ENCODE measurements around the gene OSBPL7.

The OSBPL7 gene

DNA sequence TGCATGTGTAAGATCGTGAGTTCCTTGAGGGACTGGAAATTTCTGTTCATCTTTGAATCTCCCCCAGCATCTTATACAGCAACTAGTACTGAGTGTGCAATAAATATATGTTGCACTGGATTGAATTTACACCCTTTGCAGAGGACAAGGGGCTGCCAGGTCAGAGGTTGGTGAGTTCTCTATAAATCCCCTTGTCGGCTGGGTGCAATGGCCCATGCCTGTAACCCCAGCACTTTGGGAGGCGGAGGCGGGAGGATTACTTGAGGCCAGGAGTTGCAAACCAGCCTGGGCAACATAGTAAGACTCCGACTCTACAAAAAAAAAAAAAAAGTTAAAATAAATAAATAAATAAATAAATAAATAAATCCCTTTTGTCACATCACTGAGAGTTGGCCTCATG lies 38.8 kb upstream of the OSBPL7 start:
- no peaks in the 10 kb centered on the region for H3K36me3 ChIP-seq (ENCODE audit: control insufficient read depth, insufficient read depth, low read length)
- H3K9ac ChIP-seq: no peak overlapping the region
- TF ChIP-seq, protein P1, sequence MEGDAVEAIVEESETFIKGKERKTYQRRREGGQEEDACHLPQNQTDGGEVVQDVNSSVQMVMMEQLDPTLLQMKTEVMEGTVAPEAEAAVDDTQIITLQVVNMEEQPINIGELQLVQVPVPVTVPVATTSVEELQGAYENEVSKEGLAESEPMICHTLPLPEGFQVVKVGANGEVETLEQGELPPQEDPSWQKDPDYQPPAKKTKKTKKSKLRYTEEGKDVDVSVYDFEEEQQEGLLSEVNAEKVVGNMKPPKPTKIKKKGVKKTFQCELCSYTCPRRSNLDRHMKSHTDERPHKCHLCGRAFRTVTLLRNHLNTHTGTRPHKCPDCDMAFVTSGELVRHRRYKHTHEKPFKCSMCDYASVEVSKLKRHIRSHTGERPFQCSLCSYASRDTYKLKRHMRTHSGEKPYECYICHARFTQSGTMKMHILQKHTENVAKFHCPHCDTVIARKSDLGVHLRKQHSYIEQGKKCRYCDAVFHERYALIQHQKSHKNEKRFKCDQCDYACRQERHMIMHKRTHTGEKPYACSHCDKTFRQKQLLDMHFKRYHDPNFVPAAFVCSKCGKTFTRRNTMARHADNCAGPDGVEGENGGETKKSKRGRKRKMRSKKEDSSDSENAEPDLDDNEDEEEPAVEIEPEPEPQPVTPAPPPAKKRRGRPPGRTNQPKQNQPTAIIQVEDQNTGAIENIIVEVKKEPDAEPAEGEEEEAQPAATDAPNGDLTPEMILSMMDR (IDR thresholded peaks at IDR 0.05): no peak
- H3K4me3 ChIP-seq (ENCODE audit: low read depth, low read length): no peak overlapping the region
- no peaks in the 10 kb centered on the region for H3K4me1 ChIP-seq
- H3K9me3 ChIP-seq (ENCODE audit: control insufficient read depth, low read length): no peaks in the 10 kb centered on the region
- H3K4me2 ChIP-seq (ENCODE audit: low read length): no peak overlapping the region
- H3K27me3 ChIP-seq (ENCODE audit: control insufficient read depth, insufficient read depth, low read length): no peaks in the 10 kb centered on the region
- no peak overlapping the region for H2AFZ ChIP-seq
- no peak overlapping the region for H3K27ac ChIP-seq
- H3K79me2 ChIP-seq: no peaks in the 10 kb centered on the region

DNA sequence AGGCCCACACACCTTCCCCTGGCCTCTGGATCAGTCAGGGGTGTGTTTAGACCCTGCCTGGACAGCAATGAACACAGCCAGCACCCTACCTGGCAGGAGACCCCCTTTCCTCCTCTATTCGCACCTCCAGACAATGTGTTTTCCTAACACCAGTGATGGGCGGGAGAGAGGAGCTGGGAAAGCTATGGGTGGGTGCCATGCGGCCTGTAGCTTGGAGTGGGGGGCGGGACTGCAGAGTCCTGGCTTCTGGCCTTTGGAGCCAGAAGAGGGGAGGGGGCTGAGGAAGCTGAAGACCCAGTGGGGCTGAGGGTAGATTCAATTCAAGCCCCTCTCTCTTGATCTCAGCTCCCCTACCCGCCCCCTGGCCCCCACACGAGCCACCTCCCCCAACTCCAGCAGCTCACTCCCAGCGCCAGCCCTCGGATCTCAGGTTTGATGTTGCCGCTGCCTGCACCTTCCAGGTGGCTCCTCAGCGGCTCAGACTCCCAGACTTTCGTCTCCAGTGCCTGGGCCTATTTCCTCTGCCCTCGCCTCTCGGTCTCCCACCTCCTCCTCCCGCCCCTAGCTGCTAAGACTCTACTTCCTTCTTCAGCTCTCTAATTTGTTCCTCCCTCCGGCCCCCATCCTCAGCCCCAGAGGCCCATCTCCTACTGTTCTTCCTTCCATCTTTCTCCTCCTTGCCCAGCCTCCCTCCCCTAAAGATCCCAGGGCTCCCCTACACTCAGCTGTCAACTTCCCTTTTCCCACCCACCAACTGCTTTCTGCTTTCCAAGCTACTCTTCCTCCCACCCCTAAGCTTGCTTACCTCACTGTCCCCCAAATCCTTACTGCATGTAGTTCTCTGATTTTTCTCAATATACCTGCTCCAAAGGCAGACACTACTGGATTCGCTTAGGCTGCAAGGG lies 36.2 kb upstream of the OSBPL7 start:
- Histone ChIP-seq H3K9me3 (ENCODE audit: control insufficient read depth, low read length) (no peaks in the 10 kb centered on the region), H3K27ac (no peak overlapping the region), H3K4me2 (ENCODE audit: low read length) (no peak overlapping the region), H3K79me2 (no peaks in the 10 kb centered on the region), H3K4me1 (no peaks in the 10 kb centered on the region), H3K27me3 (ENCODE audit: control insufficient read depth, insufficient read depth, low read length) (no peaks in the 10 kb centered on the region), H3K9ac (no peak overlapping the region), H3K4me3 (ENCODE audit: low read depth, low read length) (no peak overlapping the region), H3K36me3 (ENCODE audit: control insufficient read depth, insufficient read depth, low read length) (no peaks in the 10 kb centered on the region), H2AFZ (no peak overlapping the region)
- TF ChIP-seq, protein P1 (IDR thresholded peaks at IDR 0.05): no peak

DNA sequence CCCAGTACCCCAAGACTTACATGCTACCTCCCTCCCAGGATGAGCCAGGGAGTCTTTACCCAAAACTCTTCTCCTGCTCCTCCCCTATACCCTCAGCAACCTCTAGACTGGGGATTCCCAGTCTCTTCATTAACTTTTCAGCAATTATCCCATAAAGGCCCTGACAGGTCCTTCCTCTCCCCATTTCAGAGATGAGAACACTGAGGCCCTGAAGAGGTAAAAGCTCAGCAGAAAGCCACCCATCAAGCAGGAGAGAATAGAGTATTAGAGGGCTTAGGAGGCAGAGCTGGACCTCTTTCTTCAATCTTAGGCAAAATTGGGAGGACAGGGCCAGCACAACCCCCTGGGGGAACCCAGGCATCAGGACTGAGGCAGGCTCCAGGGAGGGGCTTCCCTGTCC lies 35.2 kb upstream of the OSBPL7 start:
- Histone ChIP-seq H3K4me3 (ENCODE audit: low read depth, low read length) (no peak overlapping the region), H2AFZ (no peak overlapping the region), H3K4me1 (no peaks in the 10 kb centered on the region), H3K9me3 (ENCODE audit: control insufficient read depth, low read length) (no peaks in the 10 kb centered on the region), H3K36me3 (ENCODE audit: control insufficient read depth, insufficient read depth, low read length) (no peaks in the 10 kb centered on the region), H3K27me3 (ENCODE audit: control insufficient read depth, insufficient read depth, low read length) (no peaks in the 10 kb centered on the region), H3K27ac (no peak overlapping the region), H3K79me2 (no peaks in the 10 kb centered on the region), H3K4me2 (ENCODE audit: low read length) (no peak overlapping the region), H3K9ac (no peak overlapping the region)
- TF ChIP-seq, protein P1 (IDR thresholded peaks at IDR 0.05): no peak

DNA sequence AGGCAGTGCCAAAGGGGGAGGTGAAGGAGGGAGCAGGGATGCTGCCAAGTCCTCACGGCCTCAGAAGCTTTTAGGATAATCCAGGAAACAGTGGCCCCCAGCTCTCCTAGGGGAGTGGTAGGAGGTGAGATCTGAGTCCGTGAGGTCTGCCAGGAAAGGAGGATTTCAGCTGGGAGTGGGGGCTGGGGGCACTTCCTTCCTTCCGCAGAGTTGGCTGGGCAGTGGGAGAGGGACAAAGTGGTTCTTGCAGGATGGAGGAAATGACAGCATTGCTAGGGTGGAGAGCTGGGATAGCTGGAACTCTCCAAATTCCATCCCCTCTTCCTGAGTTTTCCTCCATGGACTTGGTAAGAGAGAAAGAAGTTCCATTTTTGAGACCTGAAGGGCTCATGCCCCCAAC lies 34.1 kb upstream of the OSBPL7 start:
- no peak overlapping the region for H3K9ac ChIP-seq

More for the DNA sequence above, 34.1 kb upstream of the OSBPL7 start:
- Histone ChIP-seq H3K27me3 (ENCODE audit: control insufficient read depth, insufficient read depth, low read length) (no peaks in the 10 kb centered on the region), H3K9me3 (ENCODE audit: control insufficient read depth, low read length) (no peaks in the 10 kb centered on the region), H3K4me2 (ENCODE audit: low read length) (no peak overlapping the region), H3K79me2 (no peaks in the 10 kb centered on the region), H3K27ac (no peak overlapping the region), H3K36me3 (ENCODE audit: control insufficient read depth, insufficient read depth, low read length) (no peaks in the 10 kb centered on the region), H2AFZ (no peak overlapping the region), H3K4me1 (no peaks in the 10 kb centered on the region), H3K4me3 (ENCODE audit: low read depth, low read length) (no peak overlapping the region)
- TF ChIP-seq, protein P1 (IDR thresholded peaks at IDR 0.05): no peak
